Endodermal cell (in vitro differentiated cells): Measurements from ENCODE around the gene CDK2AP2. TPM values are rescaled to one million over a fixed set of nuclear protein-coding genes. Genes with fewer than 3 reads are reported as not detected.
"Not testable (repeated sequence)": the region's sequence is repeated elsewhere in the genome, so short reads cannot be mapped to it uniquely, and the experiment has no call there.

Experiments used
- DNase-seq: peaks from one replicate; pipeline ENCODE4 v3.0.0-alpha.2; 2017
- H3K27ac ChIP-seq: 2 replicates; pipeline ENCODE4 v1.5.1; 2013; ENCODE audit warnings: mild to moderate bottlenecking, low read depth, low read length, moderate library complexity
- H3K27me3 ChIP-seq: 2 replicates; pipeline ENCODE4 v1.6.1; 2013; ENCODE audit warnings: mild to moderate bottlenecking, low read length, moderate library complexity; ENCODE audit not compliant: insufficient read depth, control insufficient read depth, poor library complexity, severe bottlenecking
- H3K36me3 ChIP-seq: 2 replicates; pipeline ENCODE4 v1.7.0; 2013; ENCODE audit warnings: mild to moderate bottlenecking, low read length, moderate library complexity; ENCODE audit not compliant: control insufficient read depth, insufficient read depth
- H3K4me1 ChIP-seq: one replicate; pipeline ENCODE4 v1.7.0; 2013; ENCODE audit warnings: low read length; ENCODE audit not compliant: control insufficient read depth, insufficient read depth
- H3K4me3 ChIP-seq: 2 replicates; pipeline ENCODE4 v1.5.1; 2013; ENCODE audit warnings: mild to moderate bottlenecking, low read length, moderate library complexity
- H3K9ac ChIP-seq: 2 replicates; pipeline ENCODE4 v1.6.1; 2013; ENCODE audit warnings: mild to moderate bottlenecking, low read length, moderate library complexity; ENCODE audit not compliant: poor library complexity, severe bottlenecking; ENCODE audit errors: extremely low read depth
- H3K9me3 ChIP-seq: 2 replicates; pipeline ENCODE4 v1.6.1; 2013; ENCODE audit warnings: mild to moderate bottlenecking, low read length, moderate library complexity; ENCODE audit not compliant: control insufficient read depth
- H3K27ac Mint-ChIP-seq: 2 replicates; pipeline ENCODE4 v1.8.0; 2020; ENCODE audit warnings: mixed read lengths
- H3K27me3 Mint-ChIP-seq: 2 replicates; pipeline ENCODE4 v1.8.0; 2021; ENCODE audit warnings: mild to moderate bottlenecking, mixed read lengths; ENCODE audit not compliant: insufficient read depth
- H3K36me3 Mint-ChIP-seq: 2 replicates; pipeline ENCODE4 v1.8.0; 2020; ENCODE audit warnings: low read depth, mixed read lengths
- H3K4me1 Mint-ChIP-seq: 2 replicates; pipeline ENCODE4 v1.8.0; 2020; ENCODE audit warnings: mixed read lengths
- H3K4me3 Mint-ChIP-seq: 2 replicates; pipeline ENCODE4 v1.8.0; 2020; ENCODE audit warnings: mild to moderate bottlenecking, moderate library complexity, mixed read lengths
- H3K9me3 Mint-ChIP-seq: 2 replicates; pipeline ENCODE4 v1.8.0; 2020; ENCODE audit warnings: mild to moderate bottlenecking, mixed read lengths
- WGBS, 2 experiments: methylation state at CpG; one replicate each; pipeline versions ENCODE4 v1.1.5 to v1.1.7; 2013; ENCODE audit warnings: missing lambda C conversion rate in 2 of 2, mixed read lengths in 1 of 2; ENCODE audit not compliant: insufficient coverage in 1 of 2, insufficient read length in 1 of 2; 5-methylcytosine and 5-hydroxymethylcytosine counted together
- total RNA-seq, 2 donors: library from RNA; stranded (reverse); fragmentation: NEBNext Ultra II Directional in 1 of 2; extraction: Animal tissue kit (Norgen Biotek cat#: 25700) in 1 of 2; gene quantifications; 2 replicates in 1 of 2; 3 replicates in 1 of 2; pipeline ENCODE4 v1.2.1, GENCODE V29; 2021
- TF ChIP-seq, protein P1 (sequence below): fragments of 200-600 bp; sonication (generic); conservative IDR thresholded peaks from 2 replicates; pipeline ENCODE4 v1.5.0; 2021; ENCODE audit warnings: antibody characterized with exemption, mild to moderate bottlenecking

The CDK2AP2 gene
- total RNA-seq, 2 donors from 2014 or later: 30.6 to 47.6 TPM

DNA sequence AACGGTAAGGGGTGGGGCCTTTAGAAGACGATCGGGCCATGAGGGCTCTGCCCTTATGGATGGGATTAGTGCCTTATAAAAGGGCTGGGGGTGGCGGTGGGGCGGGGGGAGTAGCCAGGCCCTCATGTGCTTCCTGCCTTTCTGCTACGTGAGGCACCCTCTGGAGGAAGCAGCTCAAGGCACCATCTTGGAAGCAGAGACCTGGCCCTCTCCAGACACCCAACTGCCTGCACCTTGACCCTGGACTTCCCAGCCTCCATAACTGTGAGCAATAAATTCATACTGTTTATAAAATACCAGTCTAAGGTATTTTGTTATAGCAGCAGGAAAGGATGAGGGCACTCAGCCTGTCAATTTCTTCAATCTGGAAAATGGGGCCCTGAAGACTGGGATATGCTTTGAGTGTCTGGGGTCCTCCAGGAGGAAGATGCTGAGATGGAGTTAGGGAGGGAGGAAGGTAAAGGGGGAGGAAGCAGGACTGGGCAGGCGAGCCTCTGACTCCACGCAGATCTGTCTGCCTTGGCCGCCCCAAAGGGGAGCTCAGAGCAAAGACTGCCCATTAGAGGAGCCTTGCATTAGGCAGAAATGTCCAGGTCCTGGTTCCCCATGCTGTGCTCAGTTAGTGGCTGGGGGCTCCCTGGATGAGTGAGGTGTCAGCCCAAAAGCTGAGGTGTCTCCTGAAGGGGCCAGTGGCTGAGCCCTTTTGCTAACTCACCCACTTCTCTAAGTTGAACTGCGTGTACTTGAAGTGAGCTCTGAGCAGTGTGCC, 10.0 kb upstream of the CDK2AP2 start:
- Mint-ChIP-seq H3K36me3 (no peaks in the 10 kb centered on the region), H3K9me3 (no peaks in the 10 kb centered on the region), H3K27me3 (peaks cover 25% of the 10 kb centered on the region), H3K4me3 (no peak overlapping the region), H3K27ac (no peak overlapping the region), H3K4me1 (no peaks in the 10 kb centered on the region)
- Histone ChIP-seq H3K9ac (no peak overlapping the region), H3K27me3 (peaks cover 15% of the 10 kb centered on the region), H3K9me3 (no peaks in the 10 kb centered on the region), H3K4me1 (no peaks in the 10 kb centered on the region), H3K36me3 (no peaks in the 10 kb centered on the region), H3K4me3 (no peak overlapping the region), H3K27ac (no peak overlapping the region)
- 84 to 89% methylated on average over 4 to 10 of the region's 10 CpGs for WGBS, 2 experiments
- DNase-seq: no peak
- TF ChIP-seq, protein P1, sequence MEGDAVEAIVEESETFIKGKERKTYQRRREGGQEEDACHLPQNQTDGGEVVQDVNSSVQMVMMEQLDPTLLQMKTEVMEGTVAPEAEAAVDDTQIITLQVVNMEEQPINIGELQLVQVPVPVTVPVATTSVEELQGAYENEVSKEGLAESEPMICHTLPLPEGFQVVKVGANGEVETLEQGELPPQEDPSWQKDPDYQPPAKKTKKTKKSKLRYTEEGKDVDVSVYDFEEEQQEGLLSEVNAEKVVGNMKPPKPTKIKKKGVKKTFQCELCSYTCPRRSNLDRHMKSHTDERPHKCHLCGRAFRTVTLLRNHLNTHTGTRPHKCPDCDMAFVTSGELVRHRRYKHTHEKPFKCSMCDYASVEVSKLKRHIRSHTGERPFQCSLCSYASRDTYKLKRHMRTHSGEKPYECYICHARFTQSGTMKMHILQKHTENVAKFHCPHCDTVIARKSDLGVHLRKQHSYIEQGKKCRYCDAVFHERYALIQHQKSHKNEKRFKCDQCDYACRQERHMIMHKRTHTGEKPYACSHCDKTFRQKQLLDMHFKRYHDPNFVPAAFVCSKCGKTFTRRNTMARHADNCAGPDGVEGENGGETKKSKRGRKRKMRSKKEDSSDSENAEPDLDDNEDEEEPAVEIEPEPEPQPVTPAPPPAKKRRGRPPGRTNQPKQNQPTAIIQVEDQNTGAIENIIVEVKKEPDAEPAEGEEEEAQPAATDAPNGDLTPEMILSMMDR: no peak

DNA sequence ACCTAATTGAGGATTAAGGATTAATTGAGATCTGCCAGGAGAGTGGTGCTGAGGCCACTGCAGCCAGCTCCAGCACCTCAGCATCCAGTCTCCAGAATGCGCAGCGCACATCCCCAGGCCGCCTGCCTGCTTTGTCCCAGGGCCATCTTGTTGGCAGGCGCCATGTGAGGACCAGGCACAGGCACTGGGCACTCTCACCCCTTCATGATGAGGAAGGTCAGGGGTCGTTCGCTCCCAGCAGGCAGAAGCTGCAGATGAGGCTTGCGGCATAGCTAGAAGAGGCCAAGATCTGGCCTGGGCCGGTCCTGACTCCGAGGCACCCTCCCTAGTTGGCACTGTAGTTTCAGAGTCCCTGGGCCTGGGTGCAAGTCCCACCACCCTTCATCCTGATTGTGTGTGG, 8.8 kb upstream of the CDK2AP2 start:
- Histone ChIP-seq H3K4me1 (no peaks in the 10 kb centered on the region), H3K27me3 (peaks cover 16% of the 10 kb centered on the region), H3K36me3 (no peaks in the 10 kb centered on the region), H3K27ac (no peak overlapping the region), H3K9ac (no peak overlapping the region), H3K9me3 (no peaks in the 10 kb centered on the region), H3K4me3 (no peak overlapping the region)
- no peaks in the 10 kb centered on the region for H3K9me3 Mint-ChIP-seq
- H3K27ac Mint-ChIP-seq: no peak overlapping the region
- TF ChIP-seq, protein P1: no peak
- peaks cover 30% of the 10 kb centered on the region for H3K27me3 Mint-ChIP-seq
- H3K36me3 Mint-ChIP-seq: no peaks in the 10 kb centered on the region
- DNase-seq: no peak
- WGBS, 2 experiments: 89 to 94% methylated on average over 8 to 9 of the region's 9 CpGs
- H3K4me3 Mint-ChIP-seq: no peak overlapping the region
- no peaks in the 10 kb centered on the region for H3K4me1 Mint-ChIP-seq

- H3K9me3 ChIP-seq: no peaks in the 10 kb centered on the region
- no peak overlapping the region for H3K4me3 ChIP-seq
- no peak overlapping the region for H3K27ac ChIP-seq
- H3K4me3 Mint-ChIP-seq: no peak overlapping the region
- no peak overlapping the region for H3K9ac ChIP-seq
- no peaks in the 10 kb centered on the region for H3K36me3 Mint-ChIP-seq
- TF ChIP-seq, protein P1: no peak
- H3K27me3 ChIP-seq: peaks cover 32% of the 10 kb centered on the region
- H3K9me3 Mint-ChIP-seq: no peaks in the 10 kb centered on the region
- H3K27ac Mint-ChIP-seq: no peak overlapping the region
- H3K27me3 Mint-ChIP-seq: peaks cover 42% of the 10 kb centered on the region
- peaks cover 1% of the 10 kb centered on the region for H3K4me1 Mint-ChIP-seq
- H3K4me1 ChIP-seq: no peaks in the 10 kb centered on the region
- 93 to 96% methylated on average over 7 of the region's 7 CpGs for WGBS, 2 experiments
- no peak for DNase-seq
- no peaks in the 10 kb centered on the region for H3K36me3 ChIP-seq
These were observed 6.2 kb upstream of the CDK2AP2 start for GRCh38 chr11:67514116-67514515.

GRCh38 chr11:67511558-67511957, 3.6 kb upstream of the CDK2AP2 start:
- not testable (repeated sequence) for H3K9me3 ChIP-seq, H3K9me3 Mint-ChIP-seq, DNase-seq, H3K4me3 ChIP-seq, H3K4me1 ChIP-seq, H3K4me3 Mint-ChIP-seq, H3K27ac ChIP-seq, H3K36me3 Mint-ChIP-seq, H3K36me3 ChIP-seq, H3K9ac ChIP-seq, H3K27ac Mint-ChIP-seq
- peaks cover 32% of the 10 kb centered on the region for H3K27me3 ChIP-seq
- peaks cover 13% of the 10 kb centered on the region for H3K4me1 Mint-ChIP-seq
- H3K27me3 Mint-ChIP-seq: peaks cover 39% of the 10 kb centered on the region
- WGBS, 2 experiments: 89 to 92% methylated on average over 3 to 4 of the region's 4 CpGs
